Activated CD4-positive, CD25-positive, alpha-beta regulatory T cell treated with anti-CD3 and anti-CD28 coated beads, Interleukin-2, amount 50 U/mL, for 24 hours (primary cell): ENCODE measurements around the gene MCCC1.
"Not testable (repeated sequence)": the region's sequence is repeated elsewhere in the genome, so short reads cannot be mapped to it uniquely, and the experiment has no call there.

Source experiments
- ATAC-seq, 2 donors: fragments of 150-1000 bp; cut with Tn5 transposase; one replicate each; pipeline ENCODE4 v1.10.0; 2021; ENCODE audit warnings: mild to moderate bottlenecking in 1 of 2, moderate library complexity in 1 of 2

The MCCC1 gene

GRCh38 chr3:183101040-183101439, 1.7 kb upstream of the MCCC1 start:
- ATAC-seq, result not testable (repeated sequence)

- no peak for ATAC-seq
Measured at GRCh38 chr3:183100376-183100775, 1.1 kb upstream of the MCCC1 start.

- ATAC-seq, result no peak
Measured at GRCh38 chr3:183099838-183100204, 525 bp upstream of the MCCC1 start.

GRCh38 chr3:183098536-183099025, 715 bp downstream of the MCCC1 start:
- ATAC-seq, result no peak

GRCh38 chr3:183094711-183095110, 4.6 kb downstream of the MCCC1 start:
- no peak for ATAC-seq

GRCh38 chr3:183092256-183092655, 7.0 kb downstream of the MCCC1 start:
- no peak for ATAC-seq

DNA sequence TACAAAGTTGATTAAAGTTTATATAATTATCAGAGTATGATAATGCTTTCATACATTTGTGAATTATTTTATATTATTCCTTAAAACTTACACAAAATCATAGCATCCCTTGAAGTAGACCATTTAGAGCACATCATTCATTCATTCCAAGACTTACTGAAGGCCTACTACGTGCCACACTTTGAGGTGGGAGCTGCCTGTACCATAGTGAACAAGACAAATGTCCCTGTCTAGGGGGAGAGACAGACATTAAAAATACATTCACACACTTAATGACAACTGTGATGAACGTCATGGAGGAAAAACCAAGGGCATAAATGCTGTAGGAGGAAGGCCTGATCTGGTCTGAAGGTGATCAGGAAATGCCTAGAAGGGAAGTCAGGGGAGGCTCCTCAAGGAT, 12.1 kb downstream of the MCCC1 start:
- no peak for ATAC-seq

- ATAC-seq, result no peak
Measured at GRCh38 chr3:183085634-183086390, 13.5 kb downstream of the MCCC1 start.

DNA sequence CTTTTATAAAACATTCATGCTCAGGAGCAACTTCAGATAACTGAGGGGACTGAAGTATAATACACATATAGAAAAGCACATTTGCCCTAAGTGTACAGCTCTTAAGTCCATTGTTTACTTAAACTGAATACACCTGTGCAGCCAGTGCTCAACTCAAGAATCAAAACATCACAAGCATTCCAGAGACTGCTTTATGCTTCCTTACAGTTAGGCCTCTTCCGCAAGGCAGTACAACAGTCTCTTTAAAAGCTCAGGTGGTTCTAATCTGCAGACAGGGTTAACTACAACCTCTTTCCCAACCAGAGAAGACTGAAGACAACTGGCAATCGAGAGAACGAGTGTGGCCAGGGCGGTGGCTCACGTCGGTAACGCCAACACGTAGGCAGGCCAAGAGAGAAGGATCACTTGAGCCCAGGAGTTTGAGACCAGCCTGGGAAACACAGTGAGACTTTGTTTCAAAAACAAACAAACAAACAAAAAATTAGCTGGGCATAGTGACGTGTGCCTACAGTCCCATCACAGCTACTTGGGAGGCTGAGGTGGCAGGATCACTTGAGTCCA, 16.9 kb downstream of the MCCC1 start:
- no peak for ATAC-seq

GRCh38 chr3:183081459-183082183, 17.7 kb downstream of the MCCC1 start:
- ATAC-seq, result no peak

GRCh38 chr3:183080628-183081027, 18.7 kb downstream of the MCCC1 start:
- no peak for ATAC-seq

DNA sequence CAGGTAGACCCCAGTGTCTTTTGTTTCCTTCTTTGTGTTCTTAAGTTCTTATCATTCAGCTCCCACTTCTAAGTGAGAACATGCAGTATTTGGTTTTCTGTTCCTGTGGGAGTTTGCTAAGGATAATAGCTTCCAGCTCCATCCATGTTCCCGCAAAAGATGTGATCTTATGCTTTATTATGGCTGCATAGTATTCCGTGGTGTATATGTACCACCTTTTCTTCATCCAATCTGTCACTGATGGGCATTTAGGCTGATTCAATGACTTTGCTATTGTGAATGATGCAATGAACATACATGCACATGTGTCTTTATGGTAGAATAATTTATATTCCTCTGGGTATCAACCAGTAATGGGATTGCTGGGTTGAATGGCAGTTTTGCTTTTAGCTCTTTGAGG, 24.4 kb downstream of the MCCC1 start:
- ATAC-seq, result no peak

DNA sequence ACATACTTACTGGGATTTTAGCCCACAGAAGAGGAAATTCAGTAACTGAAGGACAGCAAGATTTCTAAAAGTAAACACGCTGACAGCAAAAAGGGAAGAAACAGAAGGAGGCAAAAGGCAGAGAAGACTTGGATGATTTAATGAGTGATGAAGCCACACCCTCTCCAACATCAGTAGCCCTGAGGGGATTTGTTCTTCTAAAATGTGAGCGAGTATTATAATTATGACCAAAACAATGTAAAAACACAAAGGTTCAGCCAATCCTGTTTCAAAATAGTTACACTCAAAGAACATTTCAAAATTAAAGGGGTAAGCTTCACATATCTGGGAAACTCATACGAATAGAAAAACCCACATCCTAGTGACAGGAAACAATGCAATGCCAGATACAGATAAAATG, 25.0 kb downstream of the MCCC1 start:
- ATAC-seq, result no peak

DNA sequence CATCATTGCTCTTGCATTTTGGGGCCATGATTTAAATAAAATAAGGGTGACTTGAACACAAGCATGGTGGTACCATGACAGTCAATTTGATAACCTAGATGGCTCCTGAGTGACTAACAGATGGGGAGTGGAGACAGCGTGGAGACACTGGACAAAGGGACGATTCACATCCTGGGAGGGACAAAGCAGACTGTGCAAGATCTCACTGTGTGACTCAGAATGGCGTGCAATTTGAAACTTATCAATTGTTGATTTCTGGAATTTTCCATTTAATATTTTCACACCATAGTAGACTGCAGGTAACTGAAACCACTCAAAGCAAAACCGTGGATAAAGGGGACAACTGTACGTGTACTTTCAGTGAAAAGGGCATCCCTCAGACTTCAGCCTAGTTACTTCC, 25.5 kb downstream of the MCCC1 start:
- no peak for ATAC-seq

- no peak for ATAC-seq
Measured at GRCh38 chr3:183070892-183071291, 28.4 kb downstream of the MCCC1 start.

- no peak for ATAC-seq
Measured at GRCh38 chr3:183069086-183069485, 30.2 kb downstream of the MCCC1 start.

DNA sequence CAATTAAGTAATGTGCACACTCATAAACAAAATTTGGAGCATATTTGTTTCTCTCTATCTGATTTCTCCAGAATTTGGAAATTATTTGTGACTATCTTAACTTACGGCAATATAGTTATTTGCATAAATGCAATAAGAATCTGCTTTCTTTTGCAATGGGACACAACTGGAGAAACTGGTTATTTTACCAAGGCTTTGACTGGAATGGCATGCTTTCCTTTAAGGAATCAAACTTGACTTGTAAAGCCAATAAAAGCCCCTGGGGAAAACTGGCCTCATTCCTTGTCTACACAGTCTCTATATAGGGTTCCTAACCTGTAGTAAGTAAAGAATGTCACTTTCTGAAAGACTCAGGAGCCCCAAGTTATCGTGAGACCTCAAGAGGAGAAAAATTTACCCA, 32.4 kb downstream of the MCCC1 start:
- not testable (repeated sequence) for ATAC-seq

GRCh38 chr3:183064475-183064874, 34.8 kb downstream of the MCCC1 start:
- no peak for ATAC-seq

DNA sequence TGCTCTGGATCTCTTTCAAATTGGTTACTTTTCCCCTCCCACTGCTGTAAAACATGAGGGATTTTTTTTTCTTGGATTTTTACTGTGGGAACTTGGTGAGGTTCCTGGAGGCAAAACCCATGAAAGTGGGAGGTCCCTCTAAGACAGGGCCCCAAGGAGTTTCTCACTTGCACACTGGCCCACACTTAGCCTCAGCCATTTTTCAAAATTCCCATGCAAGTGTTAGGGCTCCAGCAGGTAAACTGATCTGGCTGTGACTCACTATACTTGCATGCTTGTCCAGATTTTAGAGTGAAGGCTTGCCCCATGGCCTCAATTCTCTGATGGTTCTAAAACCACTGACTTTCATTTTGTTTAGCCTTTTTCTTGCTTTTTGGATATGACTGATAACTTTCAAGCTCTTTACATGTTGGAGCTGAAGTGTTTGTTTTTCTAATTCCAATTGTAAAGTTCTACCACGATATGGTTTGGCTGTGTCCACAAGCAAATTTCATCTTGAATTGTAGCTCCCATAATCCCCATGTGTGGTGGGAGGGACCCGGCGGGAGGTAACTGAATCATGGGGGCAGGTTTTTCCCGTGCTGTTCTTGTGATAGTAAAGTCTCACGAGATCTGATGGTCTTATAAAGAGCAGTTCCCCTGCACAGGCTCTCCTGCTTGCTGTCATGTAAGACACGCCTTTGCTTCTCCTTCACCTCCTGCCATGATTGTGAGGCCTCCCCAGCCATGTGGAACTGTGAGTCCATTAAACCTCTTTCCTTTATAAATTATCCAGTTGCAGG, 37.7 kb downstream of the MCCC1 start:
- ATAC-seq, result no peak

- ATAC-seq, result no peak
Measured at GRCh38 chr3:183058351-183058750, 40.9 kb downstream of the MCCC1 start.

DNA sequence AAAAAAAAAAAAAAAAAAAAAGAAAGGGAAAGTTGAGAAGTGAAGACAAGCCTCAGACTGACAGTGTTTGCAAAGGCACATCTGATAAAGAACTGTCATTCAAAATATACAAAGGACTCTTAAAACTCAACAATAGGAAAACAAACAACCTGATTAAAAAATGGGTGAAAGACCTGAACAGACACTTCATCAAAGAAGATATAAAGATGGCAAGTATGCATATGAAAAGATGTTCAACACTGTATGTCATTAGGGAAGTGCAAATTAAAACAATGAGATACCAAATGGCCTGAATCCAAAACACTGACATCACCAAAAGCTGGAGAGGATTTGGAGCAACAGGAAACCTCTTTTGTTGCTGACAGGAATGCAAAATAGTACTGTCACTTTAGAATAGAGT, 48.6 kb downstream of the MCCC1 start:
- ATAC-seq, result no peak

- no peak for ATAC-seq
Measured at GRCh38 chr3:183046883-183047282, 52.4 kb downstream of the MCCC1 start.

DNA sequence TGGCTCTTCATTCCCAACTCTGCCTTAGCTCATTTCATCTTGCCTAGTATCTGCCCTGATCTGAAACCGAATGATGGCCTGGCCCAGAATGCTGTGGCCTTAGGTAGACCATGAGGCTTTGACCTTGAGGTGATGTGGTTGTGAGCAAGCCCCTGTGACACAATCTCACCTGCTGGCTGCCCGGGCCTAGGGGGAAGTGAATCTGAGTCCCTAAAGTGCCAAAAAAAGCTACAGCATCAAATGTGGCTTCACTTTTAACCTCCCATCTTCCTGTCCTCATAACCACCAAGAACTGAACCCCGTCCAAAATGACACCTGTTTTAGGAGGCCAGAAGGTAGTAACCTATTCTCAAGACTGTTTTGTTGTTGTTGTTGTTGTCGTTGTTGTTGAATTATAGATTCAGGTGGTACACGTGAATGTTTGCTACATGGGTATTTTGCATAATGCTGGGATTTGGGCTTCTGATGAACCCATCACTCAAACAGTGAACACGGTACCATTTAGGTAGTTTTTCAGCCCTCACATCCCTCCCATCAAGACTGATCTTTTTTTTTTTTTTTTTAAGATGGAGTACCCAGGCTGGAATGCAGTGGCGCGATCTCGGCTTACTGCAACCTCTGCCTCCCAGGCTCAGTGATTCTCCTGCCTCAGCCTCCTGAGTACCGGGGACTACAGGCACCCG, 54.6 kb downstream of the MCCC1 start:
- no peak for ATAC-seq
